HG03457 (cell line): ENCODE results near the gene DLL3.

Experiments used
- ATAC-seq: cut with Tn5 transposase; IDR thresholded peaks from one replicate; pipeline ENCODE4 v1.9.1; 2021; ENCODE audit warnings: moderate number of reproducible peaks; ENCODE audit not compliant: unreplicated experiment

DLL3 gene

DNA sequence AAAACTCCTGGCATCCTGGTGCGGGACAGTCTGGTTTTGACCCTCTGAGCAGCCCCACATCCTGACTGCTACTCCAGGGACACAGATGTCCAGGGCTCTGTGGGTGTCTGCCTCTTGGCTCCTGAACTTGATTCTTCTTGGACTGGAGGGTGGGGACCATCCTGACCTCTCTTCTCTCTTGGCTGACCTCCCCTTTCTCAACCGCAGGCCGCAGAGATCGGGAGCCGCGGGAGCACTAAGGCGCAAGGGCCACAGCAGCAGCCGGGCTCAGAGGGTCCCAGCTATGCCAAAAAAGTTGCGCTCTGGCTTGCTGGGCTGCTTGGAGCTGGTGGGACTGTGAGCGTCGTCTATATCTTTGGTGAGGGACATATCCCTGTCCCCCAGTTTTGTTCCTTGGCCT is 17.1 kb upstream of the DLL3 start:
- ATAC-seq, result no peak

DNA sequence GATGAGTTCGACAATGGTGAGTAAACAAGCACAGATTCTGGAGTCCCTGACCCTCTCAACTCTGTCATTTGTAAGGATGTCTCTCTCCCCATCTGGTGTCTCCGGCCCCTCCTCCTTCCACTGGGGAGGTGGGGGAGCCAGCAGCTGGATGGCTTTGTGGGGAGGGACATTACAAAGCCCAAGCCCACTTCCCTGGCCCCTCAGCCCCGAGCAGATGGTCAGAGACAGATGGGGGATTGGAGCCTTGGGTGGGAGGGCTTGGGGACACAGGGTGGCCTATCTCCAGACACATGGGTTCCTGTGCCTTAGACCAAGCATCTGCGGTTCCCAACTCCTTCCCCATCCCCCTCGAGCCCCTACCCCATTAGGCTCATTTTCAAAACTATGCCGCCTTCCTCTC is 15.6 kb upstream of the DLL3 start:
- no peak for ATAC-seq

DNA sequence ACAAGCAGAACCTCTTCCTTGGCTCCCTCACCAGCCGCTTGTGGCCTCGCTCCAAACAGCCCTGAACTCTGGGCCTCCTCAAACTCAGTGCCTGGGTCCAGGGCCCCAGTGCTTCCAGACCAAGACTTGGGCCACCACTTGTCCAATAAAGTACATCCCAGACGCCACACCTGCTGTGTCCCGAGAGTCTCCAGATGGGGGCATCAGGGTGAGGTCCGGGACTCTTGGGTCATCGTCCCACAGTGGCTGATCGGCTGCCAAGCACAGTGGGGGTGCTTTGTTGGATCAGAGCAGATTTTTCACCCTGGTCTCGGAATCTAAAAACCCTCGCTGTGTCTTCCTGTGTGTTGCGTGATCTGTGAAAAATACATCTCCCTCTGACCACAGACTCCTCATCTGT is 9.0 kb upstream of the DLL3 start:
- no peak for ATAC-seq

DNA sequence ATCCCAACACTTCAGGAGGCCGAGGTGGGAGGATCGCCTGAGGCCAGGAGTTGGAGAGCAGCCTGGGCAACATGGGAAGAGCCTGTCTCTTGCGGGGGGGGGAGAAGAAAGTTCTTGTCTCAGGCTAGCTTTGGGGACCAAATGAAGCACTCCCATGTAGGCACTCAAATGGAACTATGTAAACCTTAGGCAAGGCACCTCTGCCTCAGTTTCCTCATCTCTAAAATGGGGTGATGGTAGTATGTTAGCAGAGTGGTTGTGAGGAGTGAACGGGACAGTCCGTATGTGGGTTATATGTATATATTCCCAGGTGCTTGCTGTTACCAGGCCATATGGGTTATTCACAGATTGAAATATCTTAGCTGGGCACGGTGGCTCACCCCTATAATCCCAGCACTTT is 6.5 kb upstream of the DLL3 start:
- ATAC-seq, result no peak

DNA sequence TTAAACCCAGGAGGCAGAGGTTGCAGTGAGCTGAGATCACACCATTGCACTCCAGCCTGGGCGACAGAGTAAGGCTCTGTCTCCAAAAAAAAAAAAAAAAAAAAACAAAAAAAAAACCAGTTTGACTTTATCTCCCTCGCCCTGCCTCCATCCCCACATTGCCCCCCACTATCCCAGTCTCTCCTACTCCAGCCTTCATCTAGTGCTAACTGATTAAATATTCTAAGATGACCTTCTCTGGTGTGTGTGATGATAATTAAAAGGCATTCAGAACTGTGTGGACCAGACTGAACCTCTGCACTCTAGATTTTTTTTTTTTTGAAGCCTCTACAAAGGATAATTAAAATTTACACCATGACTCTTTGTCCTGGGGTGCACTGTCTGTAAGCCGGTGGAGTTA is 6.0 kb upstream of the DLL3 start:
- no peak for ATAC-seq

- ATAC-seq, result no peak
These were observed 4.1 kb upstream of the DLL3 start for GRCh38 chr19:39494661-39495060.

DNA sequence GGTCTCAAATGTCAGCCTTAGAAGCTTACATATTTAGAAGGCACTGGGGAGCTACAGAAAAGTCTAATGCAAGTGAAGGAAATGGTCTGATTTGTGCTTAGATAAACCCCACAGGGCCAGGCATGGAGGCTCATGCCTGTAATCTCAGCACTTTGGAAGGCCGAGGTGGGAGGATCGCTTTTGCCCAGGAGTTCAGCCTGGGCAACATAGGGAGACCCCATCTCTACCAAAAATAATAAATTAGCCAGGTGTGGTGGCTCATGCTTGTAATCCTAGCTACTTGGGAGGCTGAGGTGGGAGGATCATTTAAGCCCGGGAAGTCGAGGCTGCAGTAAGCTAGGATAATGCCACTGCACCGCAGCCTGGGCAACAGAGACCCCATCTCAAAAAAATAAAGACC is 2.7 kb upstream of the DLL3 start:
- ATAC-seq, result no peak

GRCh38 chr19:39497701-39497995 is 1.1 kb upstream of the DLL3 start:
- ATAC-seq, result no peak

DNA sequence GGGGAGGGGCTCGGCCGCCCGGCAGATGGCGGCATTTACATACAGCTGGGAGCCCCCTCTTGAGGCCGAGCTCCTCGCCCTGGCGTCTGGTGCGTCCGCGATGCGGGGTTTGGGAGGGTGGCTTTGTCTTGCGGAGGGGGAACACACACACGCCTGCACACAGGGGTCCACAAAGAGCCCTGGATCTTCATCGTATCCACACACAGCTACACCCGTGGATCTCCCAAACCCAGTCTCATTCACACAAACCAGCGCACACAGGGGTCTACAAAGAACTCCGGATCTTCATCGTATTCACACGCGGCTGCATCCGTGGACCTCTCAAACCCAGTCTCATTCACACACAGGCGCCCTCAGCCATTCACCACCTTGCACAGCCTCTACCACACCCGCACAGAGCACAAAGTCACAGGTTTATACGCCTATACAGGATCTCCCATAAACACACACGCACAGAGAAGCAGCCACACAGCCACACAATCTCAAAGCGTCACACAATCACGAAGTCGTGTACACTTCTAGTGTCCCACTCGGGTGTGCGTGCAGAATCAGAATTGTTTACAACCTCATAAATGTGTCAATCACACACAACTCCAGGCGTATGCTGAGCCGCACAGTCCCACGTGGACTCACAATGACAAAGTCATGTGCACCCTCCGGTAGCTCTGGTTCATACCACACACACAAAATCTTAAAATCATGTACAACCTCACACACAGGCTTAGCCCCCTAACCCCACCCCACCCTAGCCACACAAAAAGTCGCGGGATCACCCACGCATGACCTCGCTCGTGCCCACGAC is 550 bp upstream of the DLL3 start:
- ATAC-seq, result no peak

GRCh38 chr19:39499932-39500331 is 1.2 kb downstream of the DLL3 start:
- no peak for ATAC-seq

GRCh38 chr19:39500543-39500942 is 1.8 kb downstream of the DLL3 start:
- no peak for ATAC-seq

- no peak for ATAC-seq
These were observed 2.6 kb downstream of the DLL3 start for GRCh38 chr19:39501340-39501739.

GRCh38 chr19:39502640-39503417 is 4.1 kb downstream of the DLL3 start:
- ATAC-seq, result no peak

DNA sequence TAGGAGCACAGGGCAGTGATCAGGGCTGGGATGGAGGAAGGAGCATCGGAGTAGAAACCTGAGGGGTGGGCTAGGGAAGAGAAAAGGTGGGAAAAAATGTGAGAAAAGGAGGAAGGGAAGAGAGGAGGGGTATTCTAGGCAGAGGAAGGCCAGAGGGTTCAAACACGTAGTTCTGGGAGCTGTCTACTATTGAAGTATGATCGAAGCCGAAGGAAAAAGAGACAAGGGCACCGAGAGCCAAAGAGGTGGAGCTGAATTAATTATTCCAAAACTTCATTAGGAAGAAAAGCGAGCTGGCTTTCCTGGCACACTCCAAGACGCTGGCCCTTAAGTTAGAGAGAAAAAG is 7.8 kb downstream of the DLL3 start:
- ATAC-seq, result no peak

- ATAC-seq, result no peak
These were observed 8.4 kb downstream of the DLL3 start for GRCh38 chr19:39506944-39507714.

DNA sequence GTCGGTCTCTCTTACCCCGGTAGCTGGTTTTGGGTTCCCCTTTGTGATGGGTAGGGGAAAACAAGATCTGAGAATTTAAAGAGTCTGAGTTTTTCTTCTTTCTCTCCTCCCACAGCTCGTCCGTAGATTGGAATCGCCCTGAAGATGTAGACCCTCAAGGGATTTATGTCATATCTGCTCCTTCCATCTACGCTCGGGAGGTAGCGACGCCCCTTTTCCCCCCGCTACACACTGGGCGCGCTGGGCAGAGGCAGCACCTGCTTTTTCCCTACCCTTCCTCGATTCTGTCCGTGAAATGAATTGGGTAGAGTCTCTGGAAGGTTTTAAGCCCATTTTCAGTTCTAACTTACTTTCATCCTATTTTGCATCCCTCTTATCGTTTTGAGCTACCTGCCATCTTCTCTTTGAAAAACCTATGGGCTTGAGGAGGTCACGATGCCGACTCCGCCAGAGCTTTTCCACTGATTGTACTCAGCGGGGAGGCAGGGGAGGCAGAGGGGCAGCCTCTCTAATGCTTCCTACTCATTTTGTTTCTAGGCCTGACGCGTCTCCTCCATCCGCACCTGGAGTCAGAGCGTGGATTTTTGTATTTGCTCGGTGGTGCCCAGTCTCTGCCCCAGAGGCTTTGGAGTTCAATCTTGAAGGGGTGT is 9.1 kb downstream of the DLL3 start:
- ATAC-seq, result no peak

DNA sequence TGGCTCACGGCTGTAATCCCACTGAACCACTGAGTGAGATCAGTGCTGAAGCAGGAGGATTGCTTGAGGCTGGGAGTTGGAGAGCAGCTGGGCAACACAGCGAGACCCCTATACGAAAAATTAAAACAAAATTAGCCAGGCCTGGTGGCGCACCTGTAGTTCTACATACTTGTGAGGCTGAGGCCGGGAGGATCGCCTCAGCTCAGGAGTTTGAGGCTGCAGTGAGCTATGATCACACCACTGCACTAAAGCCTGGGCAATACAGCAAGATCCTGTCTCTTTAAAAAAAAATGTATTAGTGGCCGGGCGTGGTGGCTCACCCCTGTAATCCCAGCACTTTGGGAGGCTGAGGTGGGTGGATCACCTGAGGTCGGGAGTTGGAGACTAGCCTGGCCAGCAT is 9.9 kb downstream of the DLL3 start:
- no peak for ATAC-seq

GRCh38 chr19:39509233-39509632 is 10.5 kb downstream of the DLL3 start:
- no peak for ATAC-seq

DNA sequence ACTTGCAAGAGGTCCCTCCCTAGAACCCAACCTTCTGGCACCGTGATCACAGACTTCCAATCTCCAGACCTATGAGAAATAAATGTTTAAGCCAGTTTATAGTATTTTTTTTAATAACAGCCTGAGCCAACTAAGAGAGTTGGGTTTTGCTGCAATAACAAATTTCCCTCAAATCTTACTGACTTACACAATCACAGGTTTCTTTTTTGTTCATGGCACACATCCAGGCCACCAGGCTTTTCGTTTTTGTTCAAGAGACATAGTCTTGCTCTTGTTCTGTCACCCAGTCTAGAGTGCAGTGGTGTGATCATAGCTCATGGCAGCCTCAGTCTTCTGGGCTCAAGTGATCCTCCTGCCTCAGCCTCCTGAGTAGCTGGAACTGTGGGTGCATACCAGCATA is 14.2 kb downstream of the DLL3 start:
- no peak for ATAC-seq

- no peak for ATAC-seq
These were observed 16.2 kb downstream of the DLL3 start, which contains the start of gene SELENOV for GRCh38 chr19:39514840-39515550. Gene SELENOV, plus strand, starts transcription at chr19:39515139. Its CDS starts 74 bp downstream, at chr19:39515213.
